Erythroblast (primary cell): ENCODE measurements around the gene ZMIZ1.

ENCODE experiments used
- GATA1 ChIP-seq: IDR thresholded peaks from 2 replicates; pipeline ENCODE4 v1.6.1; 2011; ENCODE audit warnings: low read depth, mild to moderate bottlenecking, control low read depth, low read length, moderate library complexity
- POLR2A ChIP-seq: IDR thresholded peaks from 2 replicates; pipeline ENCODE4 v1.6.1; 2011; ENCODE audit warnings: mild to moderate bottlenecking, low read length

DNA sequence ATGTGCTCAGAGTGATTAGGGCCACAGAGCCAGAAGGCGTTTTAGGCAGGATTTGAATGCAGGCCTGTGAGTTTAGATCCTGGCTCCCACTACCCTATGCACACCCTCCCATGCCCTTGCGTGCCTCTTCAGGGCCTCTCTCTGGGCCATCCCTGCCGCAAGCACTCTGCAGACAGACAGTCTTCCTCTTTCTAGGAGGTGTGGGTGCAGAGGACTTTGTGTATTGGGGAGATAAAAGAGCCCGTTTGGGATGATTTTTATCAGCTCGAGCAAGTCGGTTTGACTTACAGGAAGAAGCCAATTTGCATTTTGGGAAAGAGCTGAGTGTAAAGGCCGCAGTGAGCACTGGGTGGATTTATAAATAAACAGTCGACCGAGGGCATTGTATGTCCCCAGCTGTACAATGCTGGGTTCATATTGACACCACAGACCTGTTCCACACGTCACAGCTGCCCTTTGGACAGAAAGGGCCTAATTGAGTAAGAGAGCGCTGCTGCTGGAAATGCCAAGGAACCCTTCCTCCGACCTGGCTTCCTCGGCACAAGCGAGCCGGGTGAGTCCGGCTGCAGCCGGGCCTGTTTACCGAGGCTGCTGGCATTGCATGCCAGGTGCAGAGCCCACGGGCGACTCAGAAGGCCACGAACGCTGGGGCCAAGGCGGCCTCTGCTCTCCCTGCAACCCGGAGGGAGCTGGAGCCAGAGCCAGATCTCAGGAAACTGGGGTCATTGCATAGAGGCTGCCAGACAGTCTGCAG is 25.1 kb downstream of the ZMIZ1 start:
- TF ChIP-seq POLR2A, result no peak
- TF ChIP-seq GATA1, result no peak
